Activated naive CD4-positive, alpha-beta T cell treated with anti-CD3 and anti-CD28 coated beads, Interleukin-2, amount 10 ng/mL, durations not matched to agents 7 days and 5 days (primary cell): ENCODE data around the gene KCNK17.

Experiments
- CTCF ChIA-PET: fragments of 350-600 bp; sonication (Branson Sonifier 250); formaldehyde crosslinking; loops from one replicate; lab custom pipeline; 2021; ENCODE audit warnings: antibody characterized with exemption; lab: Charles Lee
- DNase-seq: peaks from one replicate; pipeline ENCODE4 v3.0.0-alpha.2; 2020
- H3K27ac Mint-ChIP-seq: one replicate; pipeline ENCODE4 v1.8.0; 2021; ENCODE audit warnings: mild to moderate bottlenecking, moderate library complexity, mixed read lengths
- H3K27me3 Mint-ChIP-seq: one replicate; pipeline ENCODE4 v1.8.0; 2021; ENCODE audit warnings: mild to moderate bottlenecking, mixed read lengths
- H3K36me3 Mint-ChIP-seq: one replicate; pipeline ENCODE4 v1.8.0; 2021; ENCODE audit warnings: mixed read lengths
- H3K4me1 Mint-ChIP-seq: one replicate; pipeline ENCODE4 v1.8.0; 2021; ENCODE audit warnings: mixed read lengths
- H3K4me3 Mint-ChIP-seq: one replicate; pipeline ENCODE4 v1.8.0; 2021; ENCODE audit warnings: mild to moderate bottlenecking, moderate library complexity, mixed read lengths
- H3K9me3 Mint-ChIP-seq: one replicate; pipeline ENCODE4 v1.8.0; 2021; ENCODE audit warnings: mixed read lengths

KCNK17 gene

DNA sequence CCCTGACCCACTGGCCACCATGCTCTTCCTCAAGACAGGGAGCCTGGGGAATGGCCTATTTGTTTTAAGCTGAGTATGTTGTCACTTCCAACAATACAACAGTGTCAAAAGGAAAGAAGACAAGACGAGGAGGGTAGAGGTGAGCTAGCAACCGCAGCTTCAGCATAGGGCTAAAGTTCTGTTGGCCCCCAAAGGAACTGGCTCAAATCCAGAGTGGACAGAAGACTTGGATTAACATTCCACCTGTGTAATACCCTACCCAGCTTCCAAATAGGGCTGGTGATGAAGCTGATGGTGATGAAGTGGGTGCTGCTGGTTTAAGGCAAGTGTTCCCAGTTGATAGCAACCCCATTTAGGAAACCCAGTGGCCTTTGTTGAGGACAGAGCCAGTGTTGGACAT lies 53.3 kb downstream of the KCNK17 start:
- Mint-ChIP-seq H3K4me3 (no peak overlapping the region), H3K27ac (no peak overlapping the region)

DNA sequence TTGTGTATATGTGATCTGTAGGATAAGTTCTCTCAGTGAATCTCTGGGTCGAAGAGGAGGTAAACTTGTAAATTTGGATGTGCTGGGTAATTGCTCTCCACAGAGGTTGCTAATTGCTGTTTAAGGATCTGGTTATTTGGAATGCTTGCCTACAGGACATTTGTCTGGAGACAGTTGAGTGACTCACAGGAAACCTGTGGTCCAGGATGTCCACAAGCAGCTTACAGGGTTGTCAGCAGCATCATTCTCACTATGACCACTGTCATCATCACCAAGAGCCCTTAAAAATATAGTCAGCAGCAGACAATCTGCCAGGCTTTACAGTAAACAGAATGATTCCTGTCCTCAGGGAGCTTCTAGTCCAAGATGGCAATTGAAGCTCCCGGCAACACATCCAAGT lies 53.8 kb downstream of the KCNK17 start:
- peaks cover 15% of the 10 kb centered on the region for H3K27me3 Mint-ChIP-seq
- DNase-seq: no peak
- H3K4me1 Mint-ChIP-seq: no peaks in the 10 kb centered on the region
- CTCF ChIA-PET: no interaction called here
- no peak overlapping the region for H3K4me3 Mint-ChIP-seq
- no peak overlapping the region for H3K27ac Mint-ChIP-seq
- no peaks in the 10 kb centered on the region for H3K9me3 Mint-ChIP-seq
- no peaks in the 10 kb centered on the region for H3K36me3 Mint-ChIP-seq

More for the DNA sequence above, 53.3 kb downstream of the KCNK17 start:
- Mint-ChIP-seq H3K9me3 (no peaks in the 10 kb centered on the region), H3K36me3 (no peaks in the 10 kb centered on the region), H3K4me1 (no peaks in the 10 kb centered on the region), H3K27me3 (peaks cover 15% of the 10 kb centered on the region)
- CTCF ChIA-PET: no interaction called here
- no peak for DNase-seq

DNA sequence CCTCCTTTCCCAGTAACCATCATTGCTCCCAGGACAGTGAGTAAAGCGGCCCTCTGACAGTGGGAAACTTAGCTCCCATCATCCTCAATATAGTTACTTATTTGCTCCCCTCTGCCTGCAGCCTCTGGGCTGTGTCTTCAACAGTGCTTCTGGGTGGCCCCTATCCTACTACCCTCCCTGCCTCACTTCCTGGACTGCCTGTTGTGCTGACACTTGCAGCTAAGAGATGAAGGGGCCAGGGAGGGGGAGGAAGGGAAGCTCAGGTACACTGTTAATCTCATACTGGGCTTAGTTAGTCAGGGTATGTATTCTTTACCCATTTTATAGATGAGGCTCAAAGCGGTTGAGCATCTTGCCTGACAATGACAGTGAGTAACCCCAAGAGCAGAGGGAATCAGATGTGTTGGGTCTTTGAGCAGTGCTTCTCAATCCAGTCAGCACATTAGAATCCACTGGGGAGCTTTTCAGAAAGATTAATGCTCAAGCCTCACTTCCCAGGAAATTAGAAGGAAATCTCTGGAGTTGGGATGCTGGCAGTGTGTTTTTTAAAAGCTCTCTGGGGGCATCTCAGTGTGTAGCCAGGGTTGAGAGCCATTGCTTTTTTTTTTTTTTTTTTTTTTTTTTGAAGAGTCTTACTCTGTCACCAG lies 57.8 kb downstream of the KCNK17 start:
- Mint-ChIP-seq H3K9me3 (no peaks in the 10 kb centered on the region), H3K4me1 (no peaks in the 10 kb centered on the region), H3K36me3 (no peaks in the 10 kb centered on the region), H3K27ac (no peak overlapping the region), H3K4me3 (no peak overlapping the region), H3K27me3 (peaks cover 12% of the 10 kb centered on the region)
- no peak for DNase-seq
- CTCF ChIA-PET: interaction anchor here (0.9 kb wide), 1 partner anchor 13 kb away, joined by 3 read pairs; no protein-coding TSS in a partner anchor

DNA sequence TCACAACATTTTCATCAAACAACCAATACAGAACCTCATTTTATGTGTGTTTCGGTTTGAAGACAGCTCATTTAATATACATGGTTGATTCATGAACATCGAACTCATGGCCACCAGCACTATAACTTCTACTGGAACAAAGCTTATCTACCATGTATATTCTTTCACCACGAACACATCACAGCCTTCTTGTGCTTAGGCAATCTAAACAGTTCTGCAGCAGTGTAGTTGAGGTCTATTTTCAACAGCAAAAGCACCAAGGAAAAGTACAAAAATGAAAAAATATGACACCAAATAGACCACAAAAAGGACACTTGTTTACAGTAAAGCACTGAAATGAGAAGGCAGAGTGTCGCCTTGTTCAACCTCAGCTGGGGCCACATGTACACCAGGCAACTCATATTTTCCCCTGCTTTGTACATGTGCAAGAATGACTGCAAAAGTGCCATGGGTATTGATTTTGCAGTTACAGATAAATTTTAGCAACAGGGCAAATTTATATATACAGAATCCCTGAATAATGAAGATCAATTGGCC lies 59.2 kb downstream of the KCNK17 start:
- CTCF ChIA-PET: no interaction called here
- Mint-ChIP-seq H3K9me3 (no peaks in the 10 kb centered on the region), H3K4me1 (no peaks in the 10 kb centered on the region), H3K36me3 (no peaks in the 10 kb centered on the region), H3K27ac (no peak overlapping the region), H3K4me3 (no peak overlapping the region), H3K27me3 (peaks cover 12% of the 10 kb centered on the region)
- no peak for DNase-seq

DNA sequence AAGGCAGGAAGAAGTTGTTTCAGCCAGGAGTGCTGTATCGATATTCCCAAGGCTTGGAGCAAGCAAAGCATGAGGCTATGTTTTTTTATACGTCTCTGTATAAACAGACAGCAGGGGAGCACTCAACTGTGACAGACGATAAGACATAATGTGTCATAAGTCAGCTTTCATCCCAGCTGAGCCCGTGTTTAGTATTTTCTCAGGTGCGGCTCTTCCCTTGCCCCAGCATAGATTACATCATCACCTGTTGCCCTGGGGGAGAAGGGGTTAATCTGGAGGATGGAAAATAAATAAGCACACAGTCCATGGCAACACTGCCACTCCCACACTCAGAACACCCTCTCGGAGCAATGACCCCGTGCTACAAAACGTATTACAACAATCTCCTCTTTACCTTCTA lies 62.8 kb downstream of the KCNK17 start:
- CTCF ChIA-PET: no interaction called here
- no peak for DNase-seq

DNA sequence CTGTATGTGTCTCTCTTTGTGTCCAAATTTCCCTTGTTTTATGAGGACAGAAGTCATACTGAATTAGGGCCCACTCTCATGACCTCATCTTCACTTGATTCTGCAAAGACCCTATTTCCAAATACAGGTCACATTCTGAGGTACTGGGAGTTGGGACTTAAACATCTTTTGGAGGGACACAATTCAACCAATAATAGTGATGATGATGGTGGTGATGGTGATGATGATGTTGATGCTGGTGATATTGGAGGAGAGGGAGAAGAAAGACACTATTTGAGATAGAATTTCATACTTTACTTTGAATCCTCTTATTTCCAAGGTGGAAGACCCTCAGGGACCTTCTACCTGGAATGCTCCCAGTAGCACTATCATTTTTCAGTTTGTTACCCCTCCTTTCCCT lies 63.7 kb downstream of the KCNK17 start:
- DNase-seq: no peak
- Mint-ChIP-seq H3K27ac (no peak overlapping the region), H3K4me1 (peaks cover 5% of the 10 kb centered on the region), H3K27me3 (peaks cover 7% of the 10 kb centered on the region), H3K4me3 (no peak overlapping the region), H3K9me3 (no peaks in the 10 kb centered on the region), H3K36me3 (no peaks in the 10 kb centered on the region)
- CTCF ChIA-PET: no interaction called here

More for the DNA sequence above, 62.8 kb downstream of the KCNK17 start:
- H3K9me3 Mint-ChIP-seq: no peaks in the 10 kb centered on the region
- H3K36me3 Mint-ChIP-seq: no peaks in the 10 kb centered on the region
- H3K4me3 Mint-ChIP-seq: no peak overlapping the region
- H3K4me1 Mint-ChIP-seq: peaks cover 5% of the 10 kb centered on the region
- no peak overlapping the region for H3K27ac Mint-ChIP-seq
- peaks cover 9% of the 10 kb centered on the region for H3K27me3 Mint-ChIP-seq

DNA sequence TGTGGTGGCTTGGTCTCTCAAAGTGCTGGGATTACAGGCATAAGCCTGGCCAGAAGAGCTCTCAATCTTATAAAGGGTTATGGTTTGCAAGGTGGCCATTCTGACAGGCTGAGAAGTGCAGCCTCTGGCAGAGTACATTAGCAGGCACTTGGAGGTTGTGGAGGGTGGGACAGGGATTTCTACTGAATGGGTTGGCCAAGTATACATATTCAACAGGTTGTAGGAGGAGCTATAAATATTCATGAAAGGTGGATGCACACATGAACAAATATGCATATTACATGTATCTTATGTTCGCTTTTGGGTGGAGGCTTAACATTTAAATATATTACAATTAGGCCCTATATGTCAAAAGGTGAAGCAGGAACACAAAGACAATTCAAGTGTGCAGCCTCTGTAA lies 64.9 kb downstream of the KCNK17 start:
- H3K27me3 Mint-ChIP-seq: peaks cover 7% of the 10 kb centered on the region
- peaks cover 5% of the 10 kb centered on the region for H3K4me1 Mint-ChIP-seq
- CTCF ChIA-PET: no interaction called here
- H3K9me3 Mint-ChIP-seq: no peaks in the 10 kb centered on the region
- no peak for DNase-seq
- H3K4me3 Mint-ChIP-seq: no peak overlapping the region
- no peaks in the 10 kb centered on the region for H3K36me3 Mint-ChIP-seq
- no peak overlapping the region for H3K27ac Mint-ChIP-seq
